Panc1 (cell line): Measurements from ENCODE around the gene TMEM168. TPM values are rescaled to one million over a fixed set of nuclear protein-coding genes. Genes with fewer than 3 reads are reported as not detected.

Experiments
- ATAC-seq: fragments of 200-7000 bp; cut with Tn5 transposase; 2 replicates; pipeline ENCODE4 v1.9.1; 2020; ENCODE audit warnings: mild to moderate bottlenecking, moderate library complexity
- BruUV-seq: library from RNA; stranded (reverse); fragments of 400-500 nt; replicated peaks from 2 replicates; lab custom pipeline; 2021; lab: Mats Ljungman, UMichigan
- CTCF ChIA-PET: fragments of 300-600 bp; sonication (Branson Sonifier 250); formaldehyde crosslinking; loops from one replicate; lab custom pipeline; 2022; ENCODE audit warnings: antibody characterized with exemption; lab: Charles Lee
- POLR2A ChIA-PET: fragments of 300-600 bp; sonication (Branson Sonifier 250); formaldehyde crosslinking; loops from one replicate; lab custom pipeline; 2022; ENCODE audit warnings: antibody characterized with exemption; lab: Charles Lee
- DNase-seq: peaks from one replicate; pipeline ENCODE4 v3.0.0-alpha.2; 2010; ENCODE audit warnings: low read depth, low spot score
- H3K27ac ChIP-seq: 2 replicates; pipeline ENCODE4 v1.5.1; 2011; ENCODE audit warnings: mild to moderate bottlenecking, low read length, inconsistent platforms
- H3K27me3 ChIP-seq: fragments of 200-500 bp; sonication (Bioruptor generic); 2 replicates; pipeline ENCODE4 v1.6.0; 2014; ENCODE audit warnings: low read length, inconsistent platforms; ENCODE audit not compliant: control insufficient read depth, insufficient read depth
- H3K36me3 ChIP-seq: fragments of 200-500 bp; sonication (Bioruptor generic); 2 replicates; pipeline ENCODE4 v1.5.1; 2014; ENCODE audit warnings: inconsistent platforms, mild to moderate bottlenecking, low read length, moderate library complexity; ENCODE audit not compliant: control insufficient read depth, insufficient read depth
- H3K4me1 ChIP-seq: 2 replicates; pipeline ENCODE4 v1.5.1; 2011; ENCODE audit warnings: inconsistent platforms, mild to moderate bottlenecking, low read length, moderate library complexity; ENCODE audit not compliant: control insufficient read depth, insufficient read depth
- H3K4me3 ChIP-seq, 2 experiments: 2 replicates each; pipeline ENCODE4 v1.5.1; 2011 to 2012; ENCODE audit warnings: low read depth in 2 of 2, low read length in 2 of 2, mild to moderate bottlenecking in 2 of 2, inconsistent platforms in 1 of 2, moderate library complexity in 1 of 2
- H3K9me3 ChIP-seq: fragments of 200-500 bp; sonication (Bioruptor generic); 2 replicates; pipeline ENCODE4 v1.5.1; 2014; ENCODE audit warnings: low read depth, mild to moderate bottlenecking, inconsistent platforms, low read length, moderate library complexity; ENCODE audit not compliant: control insufficient read depth, insufficient read depth
- CTCF ChIP-seq: fragments of 450-650 bp; IDR thresholded peaks from 2 replicates; pipeline ENCODE4 v1.5.1; 2017; ENCODE audit warnings: mild to moderate bottlenecking
- POLR2AphosphoS5 ChIP-seq: IDR thresholded peaks from 2 replicates; pipeline ENCODE4 v1.6.1; 2012; ENCODE audit warnings: mild to moderate bottlenecking, low read depth, low read length, moderate library complexity
- REST ChIP-seq, 2 experiments: IDR thresholded peaks; 2 replicates each; pipeline ENCODE4 v1.6.1; 2011 to 2012; ENCODE audit warnings: low read depth in 2 of 2, control low read depth in 1 of 2, low read length in 1 of 2, mild to moderate bottlenecking in 1 of 2, moderate library complexity in 1 of 2; ENCODE audit not compliant: insufficient read depth in 1 of 2
- SIN3A ChIP-seq: IDR thresholded peaks from 2 replicates; pipeline ENCODE4 v1.6.1; 2012; ENCODE audit warnings: low read depth, mild to moderate bottlenecking, low read length, moderate library complexity, borderline replicate concordance; ENCODE audit not compliant: insufficient read depth
- TCF7L2 ChIP-seq: IDR thresholded peaks from 2 replicates; pipeline ENCODE4 v1.6.1; 2011; ENCODE audit warnings: mild to moderate bottlenecking, low read depth, low read length, inconsistent platforms
- in situ Hi-C: cut with HindIII; loops from 2 replicates; pipeline ENCODE4 v1.10.0; 2016; ENCODE audit warnings: low sequenced_read_pairs, low pct_unique_long_range_greater_than_20kb
- intact Hi-C: fragments of 100-400 bp; cut with micrococcal nuclease; formaldehyde crosslinking; loops from one replicate; pipeline ENCODE4 v1.10.0; 2022; ENCODE audit not compliant: unreplicated experiment
- total RNA-seq: library from RNA; stranded (reverse); gene quantifications from one replicate; pipeline ENCODE4 v1.2.1, GENCODE V29; 2021; ENCODE audit not compliant: unreplicated experiment

Gene TMEM168
- total RNA-seq, 1 experiment from 2014 or later: 0.26 TPM

- no peak for TF ChIP-seq REST (IDR thresholded peaks at IDR 0.05; ENCODE audit: insufficient read depth in 1 of 2, low read depth in 2 of 2, low read length in 1 of 2)
- TF ChIP-seq CTCF: no peak
- no peak for TF ChIP-seq POLR2AphosphoS5
- no peak for TF ChIP-seq TCF7L2
- TF ChIP-seq SIN3A: no peak
- CTCF ChIA-PET: no interaction called here
- POLR2A ChIA-PET: no interaction called here
- no TSS peak for BruUV-seq
- ATAC-seq (no peak), DNase-seq (no peak)
- H3K4me1 ChIP-seq: no peaks in the 10 kb centered on the region
- no peak overlapping the region for H3K27ac ChIP-seq
- H3K9me3 ChIP-seq: no peaks in the 10 kb centered on the region
- in situ Hi-C loops (no loop called here), intact Hi-C loops (no loop called here)
- no peaks in the 10 kb centered on the region for H3K27me3 ChIP-seq
- no peaks in the 10 kb centered on the region for H3K36me3 ChIP-seq
- H3K4me3 ChIP-seq: no peak overlapping the region
Measured at GRCh38 chr7:112779667-112780066, 10.5 kb downstream of the TMEM168 start.

GRCh38 chr7:112777406-112777805, 12.8 kb downstream of the TMEM168 start:
- Histone ChIP-seq H3K36me3 (no peaks in the 10 kb centered on the region), H3K4me1 (no peaks in the 10 kb centered on the region), H3K27me3 (no peaks in the 10 kb centered on the region), H3K9me3 (no peaks in the 10 kb centered on the region), H3K27ac (no peak overlapping the region), H3K4me3 (no peak overlapping the region)
- ATAC-seq (no peak), DNase-seq (no peak)
- POLR2A ChIA-PET: no interaction called here
- no peak for TF ChIP-seq REST (IDR thresholded peaks at IDR 0.05; ENCODE audit: insufficient read depth in 1 of 2, low read depth in 2 of 2, low read length in 1 of 2)
- TF ChIP-seq POLR2AphosphoS5: no peak
- TF ChIP-seq TCF7L2: no peak
- TF ChIP-seq CTCF: no peak
- TF ChIP-seq SIN3A: no peak
- intact Hi-C loops: no loop called here
- in situ Hi-C loops: no loop called here
- CTCF ChIA-PET: no interaction called here
- no TSS peak for BruUV-seq
